Liver (tissue), 3 donors: ENCODE measurements around the gene LIPE.

Source experiments
- GABPA ChIP-seq, 2 donors: IDR thresholded peaks in 1 of 2; conservative IDR thresholded peaks in 1 of 2; 2 replicates each; pipeline ENCODE4 v1.6.1; 2016; ENCODE audit warnings: antibody characterized with exemption in 2 of 2, mild to moderate bottlenecking in 1 of 2, moderate library complexity in 1 of 2
- TAF1 ChIP-seq: conservative IDR thresholded peaks from 2 replicates; pipeline ENCODE4 v1.6.1; 2016; ENCODE audit warnings: antibody characterized with exemption, mild to moderate bottlenecking
- TF ChIP-seq, protein P1 (sequence below): fragments of 150-350 bp; IDR thresholded peaks from 2 replicates; pipeline ENCODE4 v1.5.1; 2017; ENCODE audit warnings: improper control_type of control experiment, low read depth, low read length; ENCODE audit not compliant: missing input control
- TF ChIP-seq, protein P2 (sequence below): IDR thresholded peaks from 2 replicates; pipeline ENCODE4 v1.6.1; 2016; ENCODE audit warnings: antibody characterized with exemption
- TF ChIP-seq, protein P3 (sequence below): IDR thresholded peaks from 2 replicates; pipeline ENCODE4 v1.6.1; 2016; ENCODE audit warnings: antibody characterized with exemption, mild to moderate bottlenecking
- donor health status: healthy.
- donor health status: healthy.

DNA sequence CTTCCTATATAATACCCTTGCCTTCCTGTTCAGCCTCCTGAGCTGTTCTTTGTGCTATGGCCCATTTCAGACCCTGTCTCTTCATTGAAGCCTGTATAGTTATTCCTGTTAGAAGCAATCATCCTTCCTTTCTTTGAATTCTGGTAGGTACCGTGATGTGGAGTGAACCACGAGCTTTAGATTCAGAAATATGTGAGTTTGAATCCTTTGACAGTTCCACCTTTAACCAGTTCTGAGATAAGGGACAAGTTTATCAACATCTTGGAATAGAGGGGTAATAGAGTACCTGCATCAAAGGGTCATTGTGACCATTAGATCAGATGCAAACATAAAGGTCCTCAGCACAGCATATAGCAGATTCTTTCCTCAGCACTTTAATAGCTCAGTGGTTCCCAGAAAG, 27.9 kb upstream of the LIPE start:
- TF ChIP-seq, protein P1, sequence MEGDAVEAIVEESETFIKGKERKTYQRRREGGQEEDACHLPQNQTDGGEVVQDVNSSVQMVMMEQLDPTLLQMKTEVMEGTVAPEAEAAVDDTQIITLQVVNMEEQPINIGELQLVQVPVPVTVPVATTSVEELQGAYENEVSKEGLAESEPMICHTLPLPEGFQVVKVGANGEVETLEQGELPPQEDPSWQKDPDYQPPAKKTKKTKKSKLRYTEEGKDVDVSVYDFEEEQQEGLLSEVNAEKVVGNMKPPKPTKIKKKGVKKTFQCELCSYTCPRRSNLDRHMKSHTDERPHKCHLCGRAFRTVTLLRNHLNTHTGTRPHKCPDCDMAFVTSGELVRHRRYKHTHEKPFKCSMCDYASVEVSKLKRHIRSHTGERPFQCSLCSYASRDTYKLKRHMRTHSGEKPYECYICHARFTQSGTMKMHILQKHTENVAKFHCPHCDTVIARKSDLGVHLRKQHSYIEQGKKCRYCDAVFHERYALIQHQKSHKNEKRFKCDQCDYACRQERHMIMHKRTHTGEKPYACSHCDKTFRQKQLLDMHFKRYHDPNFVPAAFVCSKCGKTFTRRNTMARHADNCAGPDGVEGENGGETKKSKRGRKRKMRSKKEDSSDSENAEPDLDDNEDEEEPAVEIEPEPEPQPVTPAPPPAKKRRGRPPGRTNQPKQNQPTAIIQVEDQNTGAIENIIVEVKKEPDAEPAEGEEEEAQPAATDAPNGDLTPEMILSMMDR: no peak
- TF ChIP-seq, protein P2, sequence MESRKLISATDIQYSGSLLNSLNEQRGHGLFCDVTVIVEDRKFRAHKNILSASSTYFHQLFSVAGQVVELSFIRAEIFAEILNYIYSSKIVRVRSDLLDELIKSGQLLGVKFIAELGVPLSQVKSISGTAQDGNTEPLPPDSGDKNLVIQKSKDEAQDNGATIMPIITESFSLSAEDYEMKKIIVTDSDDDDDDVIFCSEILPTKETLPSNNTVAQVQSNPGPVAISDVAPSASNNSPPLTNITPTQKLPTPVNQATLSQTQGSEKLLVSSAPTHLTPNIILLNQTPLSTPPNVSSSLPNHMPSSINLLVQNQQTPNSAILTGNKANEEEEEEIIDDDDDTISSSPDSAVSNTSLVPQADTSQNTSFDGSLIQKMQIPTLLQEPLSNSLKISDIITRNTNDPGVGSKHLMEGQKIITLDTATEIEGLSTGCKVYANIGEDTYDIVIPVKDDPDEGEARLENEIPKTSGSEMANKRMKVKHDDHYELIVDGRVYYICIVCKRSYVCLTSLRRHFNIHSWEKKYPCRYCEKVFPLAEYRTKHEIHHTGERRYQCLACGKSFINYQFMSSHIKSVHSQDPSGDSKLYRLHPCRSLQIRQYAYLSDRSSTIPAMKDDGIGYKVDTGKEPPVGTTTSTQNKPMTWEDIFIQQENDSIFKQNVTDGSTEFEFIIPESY: no peak
- TF ChIP-seq TAF1 (no peak), GABPA (IDR thresholded peaks at IDR 0.05 in 1 of 2, conservative IDR thresholded peaks at IDR 0.05 in 1 of 2) (no peak)
- TF ChIP-seq, protein P3, sequence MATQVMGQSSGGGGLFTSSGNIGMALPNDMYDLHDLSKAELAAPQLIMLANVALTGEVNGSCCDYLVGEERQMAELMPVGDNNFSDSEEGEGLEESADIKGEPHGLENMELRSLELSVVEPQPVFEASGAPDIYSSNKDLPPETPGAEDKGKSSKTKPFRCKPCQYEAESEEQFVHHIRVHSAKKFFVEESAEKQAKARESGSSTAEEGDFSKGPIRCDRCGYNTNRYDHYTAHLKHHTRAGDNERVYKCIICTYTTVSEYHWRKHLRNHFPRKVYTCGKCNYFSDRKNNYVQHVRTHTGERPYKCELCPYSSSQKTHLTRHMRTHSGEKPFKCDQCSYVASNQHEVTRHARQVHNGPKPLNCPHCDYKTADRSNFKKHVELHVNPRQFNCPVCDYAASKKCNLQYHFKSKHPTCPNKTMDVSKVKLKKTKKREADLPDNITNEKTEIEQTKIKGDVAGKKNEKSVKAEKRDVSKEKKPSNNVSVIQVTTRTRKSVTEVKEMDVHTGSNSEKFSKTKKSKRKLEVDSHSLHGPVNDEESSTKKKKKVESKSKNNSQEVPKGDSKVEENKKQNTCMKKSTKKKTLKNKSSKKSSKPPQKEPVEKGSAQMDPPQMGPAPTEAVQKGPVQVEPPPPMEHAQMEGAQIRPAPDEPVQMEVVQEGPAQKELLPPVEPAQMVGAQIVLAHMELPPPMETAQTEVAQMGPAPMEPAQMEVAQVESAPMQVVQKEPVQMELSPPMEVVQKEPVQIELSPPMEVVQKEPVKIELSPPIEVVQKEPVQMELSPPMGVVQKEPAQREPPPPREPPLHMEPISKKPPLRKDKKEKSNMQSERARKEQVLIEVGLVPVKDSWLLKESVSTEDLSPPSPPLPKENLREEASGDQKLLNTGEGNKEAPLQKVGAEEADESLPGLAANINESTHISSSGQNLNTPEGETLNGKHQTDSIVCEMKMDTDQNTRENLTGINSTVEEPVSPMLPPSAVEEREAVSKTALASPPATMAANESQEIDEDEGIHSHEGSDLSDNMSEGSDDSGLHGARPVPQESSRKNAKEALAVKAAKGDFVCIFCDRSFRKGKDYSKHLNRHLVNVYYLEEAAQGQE: no peak
